ENCODE measurements around the gene SMAD7.
"Not testable (repeated sequence)": the region's sequence is repeated elsewhere in the genome, so short reads cannot be mapped to it uniquely, and the experiment has no call there.

SMAD7 gene

GRCh38 chr18:48882379-48882778, 68.4 kb downstream of the SMAD7 start:
- Histone ChIP-seq H3K36me3 (ENCODE audit: insufficient read depth, low read length) (no peaks in the 10 kb centered on the region), H3K4me1 (ENCODE audit: insufficient read depth, low read length) (peaks cover 10% of the 10 kb centered on the region), H3K9me3 (ENCODE audit: control insufficient read depth, insufficient read depth, low read length) (no peaks in the 10 kb centered on the region), H3K9ac (ENCODE audit: low read depth, low read length) (no peak overlapping the region)

DNA sequence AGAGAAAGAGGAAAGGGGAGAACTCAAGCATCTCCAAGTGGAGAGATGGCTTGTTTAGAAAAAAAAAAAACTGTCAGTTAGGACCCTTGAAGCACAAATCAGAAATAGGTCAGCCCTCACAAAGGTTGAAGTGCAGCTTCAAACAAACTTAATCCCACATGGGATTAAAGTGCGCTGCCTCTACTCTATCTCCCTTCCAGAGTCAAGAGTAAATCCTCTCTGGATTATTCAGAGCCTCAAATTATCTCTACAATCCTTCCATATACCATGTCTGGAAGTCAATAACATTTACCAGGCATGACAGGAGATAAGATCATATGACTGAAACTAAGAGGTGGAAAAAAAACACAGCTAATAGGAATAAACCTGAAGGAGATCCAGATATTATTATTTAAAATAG, 69.8 kb downstream of the SMAD7 start:
- Histone ChIP-seq H3K36me3 (ENCODE audit: insufficient read depth, low read length) (no peaks in the 10 kb centered on the region), H3K9me3 (ENCODE audit: control insufficient read depth, insufficient read depth, low read length) (no peaks in the 10 kb centered on the region), H3K9ac (ENCODE audit: low read depth, low read length) (no peak overlapping the region), H3K4me1 (ENCODE audit: insufficient read depth, low read length) (peaks cover 10% of the 10 kb centered on the region)

DNA sequence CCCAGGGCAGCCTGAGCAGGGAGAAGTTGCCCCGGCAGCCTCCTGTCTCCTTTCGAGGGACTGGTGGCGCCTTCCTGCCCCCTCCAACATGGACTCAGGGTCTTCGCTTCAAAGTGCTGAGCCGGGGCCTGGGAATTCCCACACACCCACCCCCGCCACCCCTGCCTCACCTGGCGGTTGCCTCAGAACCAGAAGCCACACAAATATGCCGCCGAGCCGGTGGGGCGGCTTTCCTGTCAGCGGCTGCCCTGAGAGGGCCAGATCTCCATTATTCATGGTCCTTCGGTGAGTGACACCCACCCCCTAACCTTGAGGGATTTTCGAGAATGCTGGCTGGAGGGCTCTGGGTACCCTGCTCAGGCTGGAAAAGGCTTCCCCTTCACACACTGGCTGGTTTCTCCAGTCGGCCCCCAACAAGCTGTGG, 71.7 kb downstream of the SMAD7 start:
- Histone ChIP-seq H3K4me1 (ENCODE audit: insufficient read depth, low read length) (peaks cover 10% of the 10 kb centered on the region), H3K9me3 (ENCODE audit: control insufficient read depth, insufficient read depth, low read length) (no peaks in the 10 kb centered on the region), H3K36me3 (ENCODE audit: insufficient read depth, low read length) (no peaks in the 10 kb centered on the region), H3K9ac (ENCODE audit: low read depth, low read length) (no peak overlapping the region)

DNA sequence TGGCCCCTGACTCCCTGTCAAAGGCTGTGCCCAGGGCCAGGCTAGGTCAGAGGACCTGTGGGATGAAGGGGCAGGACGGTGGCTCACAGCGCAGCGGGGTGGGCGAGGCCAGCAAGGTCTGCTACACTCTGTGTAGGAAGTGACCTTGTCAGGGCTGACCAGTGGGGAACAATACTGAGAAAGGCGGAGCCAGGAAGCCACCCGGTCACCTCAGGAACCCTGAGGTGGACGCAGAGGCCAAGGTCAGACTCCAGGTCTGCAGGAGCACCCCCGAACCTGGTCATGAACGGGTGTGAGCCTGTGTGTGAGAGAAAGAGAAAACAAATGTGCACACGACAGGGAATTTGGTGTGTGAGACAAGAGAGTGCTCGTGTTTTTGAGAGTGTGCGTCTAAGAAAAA, 72.3 kb downstream of the SMAD7 start:
- Histone ChIP-seq H3K9ac (ENCODE audit: low read depth, low read length) (no peak overlapping the region), H3K9me3 (ENCODE audit: control insufficient read depth, insufficient read depth, low read length) (no peaks in the 10 kb centered on the region), H3K36me3 (ENCODE audit: insufficient read depth, low read length) (no peaks in the 10 kb centered on the region), H3K4me1 (ENCODE audit: insufficient read depth, low read length) (peaks cover 10% of the 10 kb centered on the region)

DNA sequence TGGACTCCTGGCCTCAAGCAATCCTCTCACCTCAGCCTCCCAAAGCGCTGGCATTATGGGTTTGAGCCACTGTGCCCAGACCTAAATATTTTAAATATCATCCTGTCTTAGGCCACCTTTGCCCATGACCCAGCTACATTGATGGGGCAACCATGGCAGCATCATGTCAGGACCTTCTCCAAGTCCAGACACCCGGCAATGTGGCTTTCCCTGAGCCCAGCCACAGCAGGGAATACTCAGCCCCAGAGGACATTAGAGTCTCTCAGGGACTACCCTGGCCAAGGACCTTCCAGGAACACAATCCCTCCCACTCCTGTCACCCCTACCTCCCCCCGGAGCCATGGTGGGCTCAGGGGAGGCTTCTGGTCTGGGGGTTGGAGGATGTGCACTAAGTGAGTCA, 72.8 kb downstream of the SMAD7 start:
- peaks cover 13% of the 10 kb centered on the region for H3K4me1 ChIP-seq (ENCODE audit: insufficient read depth, low read length)
- H3K9me3 ChIP-seq (ENCODE audit: control insufficient read depth, insufficient read depth, low read length), result no peaks in the 10 kb centered on the region
- H3K36me3 ChIP-seq (ENCODE audit: insufficient read depth, low read length), result no peaks in the 10 kb centered on the region
- H3K9ac ChIP-seq (ENCODE audit: low read depth, low read length), result no peak overlapping the region

DNA sequence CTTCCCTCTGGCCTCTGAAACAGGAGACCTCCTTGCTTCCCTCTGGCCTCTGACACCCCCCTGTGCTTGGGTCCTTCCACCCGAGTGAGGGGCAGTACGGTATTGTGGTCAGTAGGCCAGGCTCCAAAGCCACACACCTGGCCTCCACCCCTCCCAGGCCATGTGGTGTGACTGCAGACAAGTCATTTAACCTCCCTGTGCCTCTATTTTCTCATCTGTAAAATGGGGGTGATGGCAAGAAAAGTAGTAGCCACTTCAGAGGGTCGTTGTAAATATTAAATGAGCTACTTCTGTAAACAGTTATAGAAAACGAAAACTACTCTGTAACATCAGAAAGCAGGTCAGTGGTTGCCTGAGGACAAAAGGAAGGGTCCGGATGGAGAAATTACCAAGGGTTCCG, 74.2 kb downstream of the SMAD7 start:
- Histone ChIP-seq H3K9me3 (ENCODE audit: control insufficient read depth, insufficient read depth, low read length) (no peaks in the 10 kb centered on the region), H3K4me1 (ENCODE audit: insufficient read depth, low read length) (peaks cover 16% of the 10 kb centered on the region), H3K36me3 (ENCODE audit: insufficient read depth, low read length) (no peaks in the 10 kb centered on the region), H3K9ac (ENCODE audit: low read depth, low read length) (no peak overlapping the region)

DNA sequence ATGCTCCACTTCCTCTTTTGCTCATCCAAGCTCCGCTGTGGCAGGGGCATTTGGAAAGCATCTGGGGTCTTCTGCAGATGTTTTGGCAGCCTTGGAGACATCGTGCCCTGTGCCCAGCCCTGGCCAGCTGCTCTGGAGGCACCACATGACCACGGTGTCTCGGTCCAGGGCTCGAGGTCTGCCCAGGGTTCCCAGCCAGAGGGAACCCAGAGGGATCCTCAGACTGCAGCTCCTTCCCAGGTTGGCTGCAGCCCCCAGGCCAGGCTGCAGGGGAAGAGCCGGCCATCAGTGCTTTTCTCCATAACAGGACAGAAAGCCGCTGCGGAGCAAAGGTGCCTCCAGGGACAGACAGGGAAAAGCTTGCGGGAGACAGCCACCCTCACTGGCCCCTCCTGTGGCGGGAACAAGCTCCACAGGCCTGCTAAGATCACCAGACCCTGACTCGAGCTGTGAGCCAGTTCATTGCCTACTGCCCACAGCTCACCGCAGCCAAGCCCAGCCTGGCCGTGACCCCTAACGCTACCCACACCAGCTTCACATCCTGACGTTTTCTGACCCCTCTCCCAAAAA, 74.7 kb downstream of the SMAD7 start:
- no peaks in the 10 kb centered on the region for H3K9me3 ChIP-seq (ENCODE audit: control insufficient read depth, insufficient read depth, low read length)
- H3K9ac ChIP-seq (ENCODE audit: low read depth, low read length), result no peak overlapping the region
- no peaks in the 10 kb centered on the region for H3K36me3 ChIP-seq (ENCODE audit: insufficient read depth, low read length)
- peaks cover 16% of the 10 kb centered on the region for H3K4me1 ChIP-seq (ENCODE audit: insufficient read depth, low read length)

DNA sequence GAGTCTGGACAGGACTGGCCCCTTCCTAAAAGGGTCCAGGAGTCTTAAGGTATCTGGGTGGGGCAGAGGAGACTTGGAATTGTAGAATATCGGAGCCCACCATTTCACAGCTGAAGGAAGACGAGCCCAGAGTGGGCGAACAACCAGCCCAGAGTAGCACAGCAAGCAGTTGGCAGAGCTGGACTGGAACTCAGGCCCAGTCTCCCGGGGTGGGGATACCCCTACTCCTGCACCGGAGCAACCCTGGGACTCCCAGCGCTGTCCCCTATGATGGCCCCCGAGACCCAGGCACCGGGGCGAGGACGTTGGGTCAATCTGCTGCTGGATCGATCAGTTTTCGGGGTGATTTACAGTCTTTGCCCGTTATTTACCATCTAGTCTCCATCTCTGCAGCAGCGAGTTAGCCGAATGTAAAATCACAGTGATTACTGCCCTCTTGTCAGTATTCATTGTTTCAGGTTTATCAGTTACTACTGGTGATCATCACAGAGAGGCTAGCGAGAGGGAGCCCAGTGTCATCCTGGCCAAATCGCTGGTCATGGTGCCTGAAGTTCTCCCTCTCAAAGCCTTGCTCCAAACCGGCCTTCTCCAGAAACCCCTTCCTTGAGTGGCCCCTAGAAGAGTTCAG, 75.3 kb downstream of the SMAD7 start:
- Histone ChIP-seq H3K9ac (ENCODE audit: low read depth, low read length) (no peak overlapping the region), H3K4me1 (ENCODE audit: insufficient read depth, low read length) (peaks cover 16% of the 10 kb centered on the region), H3K36me3 (ENCODE audit: insufficient read depth, low read length) (no peaks in the 10 kb centered on the region), H3K9me3 (ENCODE audit: control insufficient read depth, insufficient read depth, low read length) (no peaks in the 10 kb centered on the region)

- no peaks in the 10 kb centered on the region for H3K9me3 ChIP-seq (ENCODE audit: control insufficient read depth, insufficient read depth, low read length)
- H3K9ac ChIP-seq (ENCODE audit: low read depth, low read length), result no peak overlapping the region
- H3K4me1 ChIP-seq (ENCODE audit: insufficient read depth, low read length), result peaks cover 16% of the 10 kb centered on the region
- H3K36me3 ChIP-seq (ENCODE audit: insufficient read depth, low read length), result no peaks in the 10 kb centered on the region
Observed at GRCh38 chr18:48874701-48875162, 76.0 kb downstream of the SMAD7 start.

GRCh38 chr18:48874233-48874632, 76.5 kb downstream of the SMAD7 start:
- Histone ChIP-seq H3K9ac (ENCODE audit: low read depth, low read length) (no peak overlapping the region), H3K36me3 (ENCODE audit: insufficient read depth, low read length) (no peaks in the 10 kb centered on the region), H3K9me3 (ENCODE audit: control insufficient read depth, insufficient read depth, low read length) (no peaks in the 10 kb centered on the region), H3K4me1 (ENCODE audit: insufficient read depth, low read length) (peaks cover 13% of the 10 kb centered on the region)

DNA sequence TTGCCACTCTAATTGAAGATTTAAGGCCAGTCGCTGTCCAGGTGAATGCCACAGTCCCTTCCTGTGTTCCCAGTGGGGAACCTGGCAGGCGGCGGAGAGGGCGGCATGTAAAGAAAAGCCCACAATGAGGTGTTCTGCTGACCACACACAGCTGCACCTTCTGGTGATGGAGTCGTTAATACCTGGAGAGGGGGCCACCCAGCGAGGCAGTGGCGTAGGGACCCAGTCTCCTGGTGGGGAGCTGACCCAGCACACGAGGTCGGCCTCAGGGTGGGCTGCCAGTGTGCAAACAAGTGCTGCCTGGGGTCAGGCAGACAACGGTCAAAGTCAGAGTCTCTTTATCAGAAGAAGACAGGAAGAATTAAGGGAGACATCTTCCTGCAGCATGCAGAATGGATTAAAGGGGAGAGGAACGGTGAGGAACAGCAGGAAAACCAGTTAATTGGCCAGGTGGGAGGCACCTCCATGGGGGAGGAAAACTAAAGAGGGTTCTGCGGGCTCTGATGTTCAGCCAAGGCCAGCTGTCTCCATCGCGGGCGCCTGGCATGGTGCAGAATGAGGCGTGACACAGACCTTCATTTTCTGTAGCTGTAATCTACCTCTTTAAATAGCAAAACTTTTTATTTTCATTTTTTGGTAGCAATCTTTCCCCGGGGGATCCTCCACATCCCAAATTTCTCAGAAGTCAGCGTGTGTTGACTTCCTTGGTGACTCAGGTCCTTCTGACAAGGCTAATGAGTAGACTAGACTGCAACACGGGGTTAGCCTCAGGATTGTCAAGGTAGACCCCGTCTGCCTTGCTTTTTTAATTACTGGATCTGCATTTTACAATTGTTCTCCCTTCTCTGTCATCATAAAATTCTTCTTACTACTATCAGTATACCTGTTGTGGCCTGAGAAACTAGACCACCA, 78.3 kb downstream of the SMAD7 start:
- H3K9ac ChIP-seq (ENCODE audit: low read depth, low read length), result no peak overlapping the region
- no peaks in the 10 kb centered on the region for H3K36me3 ChIP-seq (ENCODE audit: insufficient read depth, low read length)
- H3K9me3 ChIP-seq (ENCODE audit: control insufficient read depth, insufficient read depth, low read length), result no peaks in the 10 kb centered on the region
- peaks cover 11% of the 10 kb centered on the region for H3K4me1 ChIP-seq (ENCODE audit: insufficient read depth, low read length)

- Histone ChIP-seq H3K36me3 (ENCODE audit: insufficient read depth, low read length) (no peaks in the 10 kb centered on the region), H3K9me3 (ENCODE audit: control insufficient read depth, insufficient read depth, low read length) (no peaks in the 10 kb centered on the region), H3K4me1 (ENCODE audit: insufficient read depth, low read length) (peaks cover 11% of the 10 kb centered on the region), H3K9ac (ENCODE audit: low read depth, low read length) (no peak overlapping the region)
Observed at GRCh38 chr18:48871391-48872166, 79.2 kb downstream of the SMAD7 start.

GRCh38 chr18:48870926-48871325, 79.8 kb downstream of the SMAD7 start:
- not testable (repeated sequence) for H3K36me3 ChIP-seq (ENCODE audit: insufficient read depth, low read length); H3K9me3 ChIP-seq (ENCODE audit: control insufficient read depth, insufficient read depth, low read length); H3K9ac ChIP-seq (ENCODE audit: low read depth, low read length)
- peaks cover 11% of the 10 kb centered on the region for H3K4me1 ChIP-seq (ENCODE audit: insufficient read depth, low read length)

All from ES-I3 (cell line).